Stimulated activated CD8-positive, alpha-beta memory T cell treated with anti-CD3 and anti-CD28 coated beads, Interleukin-2, amount 100 ng/mL, for 48 hours (primary cell): Measurements from ENCODE around the gene RANBP17.
"Not testable (repeated sequence)": the region's sequence is repeated elsewhere in the genome, so short reads cannot be mapped to it uniquely, and the experiment has no call there.

Source experiments
- DNase-seq, 2 donors: peaks; one replicate each; pipeline ENCODE4 v3.0.0-alpha.2; 2020; ENCODE audit warnings: low read depth in 2 of 2

RANBP17 gene

DNA sequence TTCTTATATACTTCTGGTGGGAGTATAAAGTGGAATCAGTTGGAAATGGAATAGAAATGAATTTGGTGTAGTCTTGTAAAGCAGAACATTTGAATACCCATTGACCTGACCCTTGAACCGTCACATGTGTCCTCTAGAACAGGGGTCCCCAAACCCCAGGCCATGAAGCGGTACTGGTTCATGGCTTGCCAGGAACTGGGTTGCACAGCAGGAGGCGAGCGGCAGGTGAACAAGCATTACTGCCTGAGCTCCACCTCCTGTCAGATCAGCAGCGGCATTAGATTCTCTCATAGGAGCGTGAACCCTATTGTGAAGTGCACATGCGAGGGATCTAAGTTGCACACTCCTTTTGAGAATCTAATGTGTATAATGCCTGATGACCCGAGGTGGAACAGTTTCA, 80.0 kb downstream of the RANBP17 start:
- DNase-seq = no peak

DNA sequence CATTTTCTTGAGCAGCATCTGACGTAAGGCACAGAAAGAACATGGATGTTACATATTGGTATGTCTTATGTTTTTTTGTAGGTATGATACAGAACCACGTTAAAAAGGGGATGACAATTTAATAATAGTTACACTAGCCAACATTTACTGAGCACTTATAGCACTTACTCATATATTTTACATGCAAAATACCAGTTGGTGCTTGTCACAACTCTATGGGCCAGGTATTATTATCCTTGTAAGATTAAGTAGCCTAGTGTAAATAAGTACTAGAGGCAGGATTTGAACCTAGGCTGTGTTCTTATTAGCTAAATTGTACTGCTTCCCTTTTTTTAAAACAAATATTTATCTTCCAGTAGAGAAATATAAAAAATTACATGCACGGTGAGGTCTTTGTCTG, 83.5 kb downstream of the RANBP17 start:
- no peak for DNase-seq

DNA sequence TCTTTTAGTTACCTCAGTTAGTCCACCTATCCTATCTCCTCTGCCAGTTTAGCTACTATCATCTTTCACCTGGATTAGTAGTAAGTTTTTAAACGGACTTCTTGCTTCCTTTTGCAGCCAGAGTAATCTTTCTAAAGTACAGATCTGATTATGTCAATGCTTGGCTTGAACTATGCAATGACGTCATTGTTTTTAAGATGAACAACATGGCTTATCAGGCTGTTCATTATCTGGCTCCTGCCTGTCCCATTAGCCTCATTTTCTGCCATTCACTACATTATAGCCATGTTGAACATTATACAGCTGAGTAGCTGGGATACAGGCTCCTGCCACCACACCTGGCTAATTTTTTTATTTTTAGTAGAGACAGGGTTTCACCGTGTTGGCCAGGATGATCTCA, 98.7 kb downstream of the RANBP17 start:
- DNase-seq = no peak

DNA sequence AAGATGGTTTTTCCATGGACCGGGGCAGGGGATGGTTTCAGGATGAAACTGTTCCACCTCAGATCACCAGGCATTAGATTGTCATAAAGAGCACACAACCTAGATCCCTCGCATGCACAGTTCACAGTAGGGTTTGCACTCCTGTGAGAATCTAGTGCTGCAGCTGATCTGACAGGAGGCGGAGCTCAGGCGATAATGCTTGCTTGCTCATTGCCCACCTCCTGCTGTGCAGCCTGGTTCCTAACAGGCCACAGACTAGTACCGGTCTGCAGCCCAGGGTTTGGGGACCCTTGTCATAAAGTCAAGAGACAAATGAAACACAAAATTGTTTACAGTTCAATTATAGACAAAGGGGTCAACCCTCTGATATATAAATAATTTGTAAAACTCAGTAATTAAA, 101.7 kb downstream of the RANBP17 start:
- DNase-seq = no peak

- DNase-seq = no peak
Observed at GRCh38 chr5:170974461-170974860, 112.6 kb downstream of the RANBP17 start.

- not testable (repeated sequence) for DNase-seq
Observed at GRCh38 chr5:170980261-170980660, 118.4 kb downstream of the RANBP17 start.

DNA sequence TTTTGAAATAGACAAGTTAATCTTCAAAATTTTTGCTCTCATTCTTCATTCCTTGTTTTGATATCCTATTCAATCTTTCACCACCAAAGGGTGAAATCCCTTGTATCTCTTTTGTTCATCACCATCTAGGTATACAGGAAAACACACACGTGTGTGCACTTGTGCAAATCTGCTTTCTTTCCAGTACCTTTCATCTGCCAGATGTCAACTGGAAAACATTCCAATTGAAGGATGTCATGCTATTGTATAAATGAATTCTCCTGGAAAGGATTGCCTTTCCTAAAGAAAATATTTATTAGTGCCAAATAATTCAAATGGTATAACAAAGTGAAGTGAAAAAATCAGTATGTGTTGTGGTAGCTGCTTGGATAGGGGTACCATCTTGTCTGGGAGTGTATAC, 123.7 kb downstream of the RANBP17 start:
- DNase-seq = no peak

DNA sequence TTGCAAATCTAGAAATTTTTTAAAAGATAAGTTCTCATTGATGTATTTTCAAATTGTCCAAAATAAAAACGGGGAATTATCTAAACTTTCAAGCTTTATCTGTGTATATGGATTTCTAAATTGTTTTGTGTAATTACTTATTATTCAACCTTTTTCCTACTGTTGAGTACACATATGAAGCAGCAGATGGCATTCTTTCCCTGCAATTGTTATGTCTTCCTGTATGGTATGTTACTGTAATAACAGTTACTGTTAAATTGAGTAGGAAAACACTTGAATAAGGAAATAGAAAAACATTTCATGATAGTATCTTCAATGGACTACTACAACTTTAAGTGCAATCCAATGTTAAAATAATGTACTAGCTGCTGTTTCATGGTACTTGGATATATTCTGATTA, 124.8 kb downstream of the RANBP17 start:
- no peak for DNase-seq

- DNase-seq = no peak
Observed at GRCh38 chr5:170993476-170993875, 131.7 kb downstream of the RANBP17 start.

DNA sequence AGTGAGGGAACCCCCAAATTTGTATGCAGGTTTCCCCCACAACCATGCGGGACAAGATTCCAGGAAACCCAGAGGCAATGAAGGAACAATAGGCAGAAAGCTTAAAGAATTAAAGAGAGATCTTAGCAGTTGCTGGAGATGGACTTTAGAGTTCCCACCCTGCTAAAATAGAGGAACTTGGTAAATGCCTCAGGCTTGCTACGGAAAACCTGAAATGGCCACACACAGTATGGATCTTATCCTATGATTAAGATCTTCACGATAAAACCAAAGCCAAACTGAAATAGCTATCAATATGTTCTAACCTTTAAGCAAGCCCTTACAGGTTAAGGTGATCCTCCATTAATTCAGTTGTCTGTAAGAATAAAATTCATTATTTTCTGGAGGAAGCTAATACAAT, 148.3 kb downstream of the RANBP17 start:
- DNase-seq = no peak

- DNase-seq = no peak
Observed at GRCh38 chr5:171010816-171011215, 149.0 kb downstream of the RANBP17 start.

DNA sequence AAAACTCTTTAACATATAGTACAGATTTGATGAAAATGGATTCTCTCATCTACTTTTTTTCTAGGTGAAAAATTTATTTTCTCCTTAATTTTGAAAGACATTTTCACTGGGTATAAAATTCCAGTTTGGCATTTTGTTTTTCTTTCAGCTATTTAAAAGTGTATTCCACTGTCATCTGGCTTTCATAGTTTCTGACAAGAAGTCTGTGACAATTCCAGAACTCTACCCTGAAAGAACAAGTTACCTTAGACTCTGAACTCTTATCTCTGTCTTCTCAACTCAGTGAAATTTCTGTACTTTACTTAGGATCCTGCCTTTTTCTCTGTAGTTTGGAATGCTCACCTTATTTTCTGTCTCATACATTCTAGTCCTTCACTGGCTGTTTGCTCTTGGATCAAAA, 161.7 kb downstream of the RANBP17 start:
- no peak for DNase-seq

- DNase-seq = no peak
Observed at GRCh38 chr5:171024084-171024483, 162.3 kb downstream of the RANBP17 start.

GRCh38 chr5:171029401-171029800, 167.6 kb downstream of the RANBP17 start:
- DNase-seq = no peak

DNA sequence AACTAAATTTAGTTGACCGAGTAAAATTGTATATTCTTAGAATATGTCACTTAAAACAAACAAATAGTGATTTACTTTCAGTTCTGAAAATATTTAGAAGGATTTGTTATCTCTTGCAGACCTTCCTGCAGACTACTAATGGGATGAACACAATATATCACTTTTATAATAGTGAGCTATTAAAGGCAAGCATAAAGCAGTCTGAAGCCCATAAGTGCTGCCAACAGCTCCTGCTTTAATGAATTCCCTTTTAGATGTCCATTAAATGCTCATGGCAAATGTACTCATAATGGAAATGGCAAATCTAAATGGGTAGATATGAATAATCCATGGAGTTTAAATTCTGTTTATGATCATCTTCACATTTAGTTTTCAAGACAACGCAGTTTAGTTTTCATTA, 170.2 kb downstream of the RANBP17 start:
- DNase-seq = no peak

GRCh38 chr5:171032435-171032973, 170.7 kb downstream of the RANBP17 start:
- DNase-seq = no peak

DNA sequence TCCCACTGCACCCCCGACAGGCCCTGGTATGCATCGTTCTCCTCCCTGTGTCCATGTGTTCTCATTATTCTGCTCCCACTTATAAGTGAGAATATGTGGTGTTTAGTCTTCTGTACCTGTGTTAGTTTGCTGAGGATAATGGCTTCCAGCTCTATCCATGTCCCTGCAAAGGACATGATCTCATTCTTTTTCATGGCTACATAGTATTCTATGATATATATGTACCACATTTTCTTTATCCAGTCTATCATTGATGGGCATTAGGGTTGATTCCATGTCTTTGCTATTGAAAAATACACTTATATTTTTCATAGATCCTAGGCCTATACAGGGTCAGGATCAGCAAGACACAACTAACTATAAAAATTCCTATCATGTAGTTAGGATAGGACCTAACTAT, 180.1 kb downstream of the RANBP17 start:
- not testable (repeated sequence) for DNase-seq

DNA sequence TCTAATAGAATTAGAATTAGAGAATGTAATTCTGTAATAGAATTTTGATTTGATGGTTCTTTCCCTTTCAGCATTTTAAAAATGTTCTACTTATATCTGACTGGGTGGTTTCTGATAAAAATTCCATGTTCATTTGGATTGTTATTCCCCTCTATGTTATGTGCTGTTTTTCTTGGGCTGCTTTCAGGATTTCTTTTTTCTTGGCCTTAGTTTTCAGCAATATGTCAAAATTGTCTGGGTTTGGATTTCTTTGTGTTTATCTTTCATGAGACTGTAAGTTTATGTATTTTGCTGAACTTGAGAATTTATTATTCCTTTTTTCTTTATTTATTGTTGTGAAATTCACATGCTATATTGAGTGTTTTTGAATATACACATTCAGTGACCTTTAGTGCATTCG, 189.1 kb downstream of the RANBP17 start:
- DNase-seq = no peak

DNA sequence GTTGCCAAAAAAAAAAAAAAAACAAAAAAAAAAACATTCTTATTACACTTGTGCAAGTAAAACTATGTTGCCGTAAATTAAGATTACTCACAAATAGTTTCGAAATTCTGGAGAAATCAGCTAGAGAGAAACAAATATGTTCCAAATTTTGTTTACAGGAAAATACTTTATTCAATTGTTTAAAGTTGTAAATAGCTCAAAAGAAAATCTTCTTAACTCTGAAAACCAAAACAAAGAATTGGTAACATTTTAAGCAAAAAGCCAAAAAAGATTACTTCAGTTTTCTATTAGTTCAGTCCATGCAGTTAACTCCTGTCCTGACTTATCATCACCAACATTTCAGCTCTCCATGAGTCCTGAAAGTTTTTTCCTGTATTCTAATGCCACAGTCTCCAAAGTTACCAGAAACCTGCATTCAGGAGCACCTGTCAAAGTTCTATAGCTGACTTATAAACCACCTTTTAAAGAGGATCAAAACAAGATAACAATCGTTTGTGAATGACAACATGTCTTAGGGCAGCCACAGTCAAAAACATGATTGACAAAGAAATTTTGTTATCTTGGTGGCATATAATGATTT, 194.1 kb downstream of the RANBP17 start:
- DNase-seq = no peak

DNA sequence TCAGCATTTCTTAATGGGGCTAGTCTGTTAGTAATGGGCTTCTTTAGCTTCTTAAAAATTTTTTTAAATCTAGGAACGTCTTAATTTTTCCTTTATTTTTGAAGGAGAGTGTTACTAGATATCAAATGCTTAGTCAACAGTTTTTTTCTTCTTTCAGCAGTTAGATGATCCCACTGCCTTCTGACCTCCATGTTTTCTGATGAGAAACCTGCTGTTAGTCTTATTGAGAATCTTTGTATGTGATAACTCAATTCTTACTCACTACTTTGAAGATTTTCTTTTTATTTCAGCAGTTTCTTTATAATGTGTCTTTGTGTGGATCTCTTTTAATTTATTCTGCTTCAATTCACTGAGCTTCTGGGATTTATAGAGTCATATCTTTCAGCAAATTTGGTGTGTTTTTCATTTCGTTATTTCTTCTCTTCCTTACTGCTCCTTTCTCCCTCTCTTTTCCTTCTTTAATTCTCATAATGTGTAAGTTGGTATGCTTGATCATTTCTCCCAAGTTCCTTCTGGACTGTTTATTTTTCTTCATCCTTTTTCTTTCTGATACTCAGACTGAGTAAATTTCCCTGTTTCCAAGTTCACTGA, 205.8 kb downstream of the RANBP17 start:
- DNase-seq = no peak

- no peak for DNase-seq
Observed at GRCh38 chr5:171074747-171075146, 212.9 kb downstream of the RANBP17 start.

GRCh38 chr5:171080186-171080938, 218.5 kb downstream of the RANBP17 start:
- no peak for DNase-seq

DNA sequence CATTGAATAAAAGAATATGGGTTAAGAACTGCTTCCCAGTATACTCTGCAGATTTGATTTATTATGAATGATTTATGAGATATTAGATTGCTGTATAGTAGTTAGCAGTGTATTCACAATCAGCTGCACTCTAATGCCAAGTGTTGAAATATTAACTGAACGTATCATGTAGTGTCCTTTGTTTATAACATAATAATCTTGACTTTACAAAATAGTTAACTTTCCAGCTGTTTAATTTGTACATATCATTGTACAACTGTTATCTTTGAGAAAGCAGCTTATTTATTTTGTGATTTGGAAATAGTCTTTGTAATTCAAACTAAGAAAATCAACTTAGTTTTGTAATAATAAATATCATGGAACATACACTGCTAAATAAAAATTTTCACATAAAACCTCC, 219.5 kb downstream of the RANBP17 start:
- no peak for DNase-seq
